ENCODE results near the gene TUBGCP6.

TUBGCP6 gene

GRCh38 chr22:50286275-50286674 is 41.5 kb upstream of the TUBGCP6 start:
- Histone ChIP-seq H3K4me3 (ENCODE audit: low read length, poor library complexity, severe bottlenecking) (no peak overlapping the region), H3F3A (ENCODE audit: low read depth) (no peaks in the 10 kb centered on the region), H2AFZ (ENCODE audit: low read length) (no peak overlapping the region), H4K20me1 (ENCODE audit: insufficient read depth, low read length, poor library complexity, severe bottlenecking) (no peaks in the 10 kb centered on the region), H3K36me3 (ENCODE audit: insufficient read depth, low read length) (peaks cover 9% of the 10 kb centered on the region; the same call in 1 of the 2 replicates), H3K4me2 (ENCODE audit: low read depth, low read length, poor library complexity, severe bottlenecking) (no peak overlapping the region), H3K9ac (ENCODE audit: low read depth, low read length, poor library complexity, severe bottlenecking) (no peak overlapping the region), H3K4me1 (ENCODE audit: insufficient read depth, low read length, poor library complexity, severe bottlenecking) (no peaks in the 10 kb centered on the region), H3K9me2 (replicated peaks; ENCODE audit: low read depth, low read length) (no peaks in the 10 kb centered on the region), H3K79me2 (ENCODE audit: insufficient read depth, low read length) (no peaks in the 10 kb centered on the region), H3K27me3 (ENCODE audit: insufficient read depth, low read length, poor library complexity, severe bottlenecking) (no peaks in the 10 kb centered on the region), H3K9me3 (ENCODE audit: insufficient read depth, low read depth, low read length) (no peaks in the 10 kb centered on the region)
- no peak for TF ChIP-seq EZH2phosphoT487 (IDR thresholded peaks at IDR 0.05; ENCODE audit: borderline replicate concordance)
- TF ChIP-seq CTCF (conservative IDR thresholded peaks at IDR 0.05; ENCODE audit: low read length), result no peak

- H2AFZ ChIP-seq (ENCODE audit: low read length), result no peak overlapping the region
- peaks cover 9% of the 10 kb centered on the region; the same call in 1 of the 2 replicates for H3K36me3 ChIP-seq (ENCODE audit: insufficient read depth, low read length)
- no peak overlapping the region for H3K9ac ChIP-seq (ENCODE audit: low read depth, low read length, poor library complexity, severe bottlenecking)
- H3K4me1 ChIP-seq (ENCODE audit: insufficient read depth, low read length, poor library complexity, severe bottlenecking), result no peaks in the 10 kb centered on the region
- TF ChIP-seq CTCF (conservative IDR thresholded peaks at IDR 0.05; ENCODE audit: low read length), result no peak
- TF ChIP-seq EZH2phosphoT487 (IDR thresholded peaks at IDR 0.05; ENCODE audit: borderline replicate concordance), result no peak
- no peak overlapping the region for H3K4me2 ChIP-seq (ENCODE audit: low read depth, low read length, poor library complexity, severe bottlenecking)
- no peaks in the 10 kb centered on the region for H4K20me1 ChIP-seq (ENCODE audit: insufficient read depth, low read length, poor library complexity, severe bottlenecking)
- no peaks in the 10 kb centered on the region for H3F3A ChIP-seq (ENCODE audit: low read depth)
- H3K4me3 ChIP-seq (ENCODE audit: low read length, poor library complexity, severe bottlenecking), result no peak overlapping the region
- H3K9me2 ChIP-seq (replicated peaks; ENCODE audit: low read depth, low read length), result no peaks in the 10 kb centered on the region
- H3K27me3 ChIP-seq (ENCODE audit: insufficient read depth, low read length, poor library complexity, severe bottlenecking), result no peaks in the 10 kb centered on the region
- H3K9me3 ChIP-seq (ENCODE audit: insufficient read depth, low read depth, low read length), result no peaks in the 10 kb centered on the region
- no peaks in the 10 kb centered on the region for H3K79me2 ChIP-seq (ENCODE audit: insufficient read depth, low read length)
Measured at GRCh38 chr22:50285568-50286229, 40.9 kb upstream of the TUBGCP6 start.

- H4K20me1 ChIP-seq (ENCODE audit: insufficient read depth, low read length, poor library complexity, severe bottlenecking), result no peaks in the 10 kb centered on the region
- no peak overlapping the region for H2AFZ ChIP-seq (ENCODE audit: low read length)
- no peak overlapping the region for H3K9ac ChIP-seq (ENCODE audit: low read depth, low read length, poor library complexity, severe bottlenecking)
- H3K4me3 ChIP-seq (ENCODE audit: low read length, poor library complexity, severe bottlenecking), result no peak overlapping the region
- no peaks in the 10 kb centered on the region for H3K79me2 ChIP-seq (ENCODE audit: insufficient read depth, low read length)
- H3K9me3 ChIP-seq (ENCODE audit: insufficient read depth, low read depth, low read length), result no peaks in the 10 kb centered on the region
- H3F3A ChIP-seq (ENCODE audit: low read depth), result no peaks in the 10 kb centered on the region
- TF ChIP-seq EZH2phosphoT487 (IDR thresholded peaks at IDR 0.05; ENCODE audit: borderline replicate concordance), result no peak
- TF ChIP-seq CTCF (conservative IDR thresholded peaks at IDR 0.05; ENCODE audit: low read length), result no peak
- no peaks in the 10 kb centered on the region for H3K4me1 ChIP-seq (ENCODE audit: insufficient read depth, low read length, poor library complexity, severe bottlenecking)
- no peak overlapping the region for H3K4me2 ChIP-seq (ENCODE audit: low read depth, low read length, poor library complexity, severe bottlenecking)
- H3K9me2 ChIP-seq (replicated peaks; ENCODE audit: low read depth, low read length), result no peaks in the 10 kb centered on the region
- peaks cover 4% of the 10 kb centered on the region; the same call in 1 of the 2 replicates for H3K36me3 ChIP-seq (ENCODE audit: insufficient read depth, low read length)
- H3K27me3 ChIP-seq (ENCODE audit: insufficient read depth, low read length, poor library complexity, severe bottlenecking), result no peaks in the 10 kb centered on the region
Measured at GRCh38 chr22:50284479-50284878, 39.7 kb upstream of the TUBGCP6 start.
